Keratinocyte (primary cell): ENCODE results near the gene TBC1D5. TPM values are rescaled to one million over a fixed set of nuclear protein-coding genes. Genes with fewer than 3 reads are reported as not detected.

ENCODE experiments used
- DNase-seq: peaks from one replicate; pipeline ENCODE4 v3.0.0-alpha.2; 2011; ENCODE audit warnings: low read depth, missing footprints, low spot score
- FAIRE-seq: peaks from 2 replicates; lab custom pipeline; 2011; peaks lifted over from hg19 to GRCh38; lab: Jason Lieb, UNC
- H2AFZ ChIP-seq: 2 replicates; pipeline ENCODE4 v1.6.0; 2012; ENCODE audit warnings: low read length, control low read depth, inconsistent platforms; ENCODE audit not compliant: control insufficient read depth
- H3K27ac ChIP-seq: 2 replicates; pipeline ENCODE4 v1.5.1; 2011; ENCODE audit warnings: low read length; ENCODE audit not compliant: control insufficient read depth, insufficient read depth
- H3K27me3 ChIP-seq: 3 replicates; pipeline ENCODE4 v1.6.0; 2011; ENCODE audit warnings: low read length; ENCODE audit not compliant: control insufficient read depth, insufficient read depth; ENCODE audit errors: extremely low read depth
- H3K36me3 ChIP-seq, 2 experiments: 2 replicates in 1 of 2; 3 replicates in 1 of 2; pipeline ENCODE4 v1.5.1; 2011; ENCODE audit warnings: low read length in 2 of 2, mild to moderate bottlenecking in 1 of 2; ENCODE audit not compliant: control insufficient read depth in 2 of 2, insufficient read depth in 2 of 2; ENCODE audit errors: extremely low read depth in 1 of 2
- H3K4me1 ChIP-seq: 3 replicates; pipeline ENCODE4 v1.5.1; 2011; ENCODE audit warnings: low read length; ENCODE audit not compliant: control insufficient read depth, insufficient read depth; ENCODE audit errors: extremely low read depth
- H3K4me2 ChIP-seq: 3 replicates; pipeline ENCODE4 v1.6.0; 2011; ENCODE audit warnings: low read depth, low read length; ENCODE audit not compliant: control insufficient read depth, insufficient read depth; ENCODE audit errors: extremely low read depth
- H3K4me3 ChIP-seq, 3 experiments: fragments of 200-600 bp in 1 of 3; sonication (generic) in 1 of 3; 2 replicates in 2 of 3; 3 replicates in 1 of 3; pipeline ENCODE4 v1.5.1; 2011 to 2016; ENCODE audit warnings: low read length in 3 of 3, mild to moderate bottlenecking in 3 of 3, control low read depth in 2 of 3, inconsistent platforms in 1 of 3, low read depth in 1 of 3, mixed read lengths in 1 of 3, mixed run types in 1 of 3, moderate library complexity in 1 of 3; ENCODE audit not compliant: control insufficient read depth in 2 of 3, insufficient read depth in 2 of 3; ENCODE audit errors: extremely low read depth in 1 of 3
- H3K79me2 ChIP-seq: 2 replicates; pipeline ENCODE4 v1.6.0; 2012; ENCODE audit warnings: low read length; ENCODE audit not compliant: control insufficient read depth, insufficient read depth
- H3K9ac ChIP-seq: 3 replicates; pipeline ENCODE4 v1.6.0; 2011; ENCODE audit warnings: low read length; ENCODE audit not compliant: control insufficient read depth, insufficient read depth; ENCODE audit errors: extremely low read depth
- H3K9me1 ChIP-seq: 3 replicates; pipeline ENCODE4 v1.6.0; 2011; ENCODE audit warnings: low read length; ENCODE audit not compliant: control insufficient read depth, insufficient read depth; ENCODE audit errors: extremely low read depth
- H3K9me3 ChIP-seq: 2 replicates; pipeline ENCODE4 v1.5.1; 2012; ENCODE audit warnings: low read depth, low read length; ENCODE audit not compliant: control insufficient read depth
- H4K20me1 ChIP-seq: 3 replicates; pipeline ENCODE4 v1.6.0; 2011; ENCODE audit warnings: low read length; ENCODE audit not compliant: control insufficient read depth, insufficient read depth; ENCODE audit errors: extremely low read depth
- CTCF ChIP-seq, 3 experiments: IDR thresholded peaks in 1 of 3; conservative IDR thresholded peaks in 1 of 3; optimal IDR thresholded peaks in 1 of 3; 2 replicates in 2 of 3; 3 replicates in 1 of 3; pipeline versions ENCODE3 to v1.5.1; 2011; ENCODE audit warnings: low read length in 3 of 3, mild to moderate bottlenecking in 3 of 3, moderate library complexity in 2 of 3, control low read depth in 1 of 3, inconsistent platforms in 1 of 3; ENCODE audit not compliant: insufficient read depth in 2 of 3; ENCODE audit errors: extremely low read depth in 1 of 3
- EZH2 ChIP-seq: IDR thresholded peaks from one replicate; pipeline ENCODE4 v1.6.1; 2012; ENCODE audit warnings: inconsistent platforms, mild to moderate bottlenecking, low read length, moderate library complexity
- dilution Hi-C: fragments of 300-500 bp; cut with MboI; formaldehyde crosslinking; loops from one replicate; pipeline ENCODE4 v1.7.0; 2020; ENCODE audit warnings: low sequenced_read_pairs; ENCODE audit not compliant: extremely low pct_ligation_motif_present
- polyA plus RNA-seq, 5 experiments: library from polyadenylated mRNA; depleted of rRNA in 3 of 5; stranded (reverse) in 3 of 5; stranded (forward) in 1 of 5; unstranded in 1 of 5; fragments of >200 nt; gene quantifications; 1 replicate in 1 of 5; 2 replicates in 3 of 5; 3 replicates in 1 of 5; pipeline versions ENCODE4 v1.2.1 to v1.2.3, GENCODE V29; 2011 to 2012; ENCODE audit warnings: missing spikeins in 2 of 5, low read depth in 1 of 5, low replicate concordance in 1 of 5

Gene TBC1D5
- polyA plus RNA-seq, 1 donor (not counting 4 experiments of a cell fraction or from before 2014, with no cell fraction given), result 25.8 TPM

GRCh38 chr3:17219593-17219992 lies 522.8 kb downstream of the TBC1D5 start:
- dilution Hi-C loops, result no loop called here
- Histone ChIP-seq H3K27ac (no peak overlapping the region), H3K4me2 (no peak overlapping the region), H3K36me3 (no peaks in the 10 kb centered on the region), H3K79me2 (no peaks in the 10 kb centered on the region), H3K9me1 (no peaks in the 10 kb centered on the region), H3K4me3 (no peak overlapping the region), H2AFZ (no peak overlapping the region), H3K4me1 (no peaks in the 10 kb centered on the region), H3K9ac (no peak overlapping the region), H4K20me1 (no peaks in the 10 kb centered on the region), H3K27me3 (no peaks in the 10 kb centered on the region), H3K9me3 (no peaks in the 10 kb centered on the region)
- FAIRE-seq (no peak), DNase-seq (no peak)
- TF ChIP-seq EZH2, result no peak
- TF ChIP-seq CTCF (optimal IDR thresholded peaks at IDR 0.05 in 1 of 3, IDR thresholded peaks at IDR 0.05 in 1 of 3, conservative IDR thresholded peaks at IDR 0.05 in 1 of 3; ENCODE audit: extremely low read depth in 1 of 3, insufficient read depth in 2 of 3, low read length in 3 of 3), result no peak

- no peak overlapping the region for H3K4me2 ChIP-seq
- no peaks in the 10 kb centered on the region for H3K4me1 ChIP-seq
- H3K9me3 ChIP-seq, result no peaks in the 10 kb centered on the region
- H3K9me1 ChIP-seq, result no peaks in the 10 kb centered on the region
- no peaks in the 10 kb centered on the region for H3K36me3 ChIP-seq
- H3K9ac ChIP-seq, result no peak overlapping the region
- no peak for FAIRE-seq
- no peak for DNase-seq
- dilution Hi-C loops, result no loop called here
- no peaks in the 10 kb centered on the region for H4K20me1 ChIP-seq
- H3K27ac ChIP-seq, result no peak overlapping the region
- H3K27me3 ChIP-seq, result no peaks in the 10 kb centered on the region
- no peaks in the 10 kb centered on the region for H3K79me2 ChIP-seq
- TF ChIP-seq EZH2 (no peak), CTCF (optimal IDR thresholded peaks at IDR 0.05 in 1 of 3, IDR thresholded peaks at IDR 0.05 in 1 of 3, conservative IDR thresholded peaks at IDR 0.05 in 1 of 3; ENCODE audit: extremely low read depth in 1 of 3, insufficient read depth in 2 of 3, low read length in 3 of 3) (no peak)
- no peak overlapping the region for H2AFZ ChIP-seq
- H3K4me3 ChIP-seq, result no peak overlapping the region
Observed at GRCh38 chr3:17218587-17218986, 523.8 kb downstream of the TBC1D5 start.
